Thymus (tissue), 11 donors: ENCODE results near the gene NEGR1. TPM values are rescaled to one million over a fixed set of nuclear protein-coding genes. Genes with fewer than 3 reads are reported as not detected.

ENCODE experiments used
- DNase-seq, 9 donors: peaks; one replicate each; pipeline ENCODE4 v3.0.0-alpha.2; 2013; ENCODE audit warnings: low spot score in 9 of 9, low read depth in 6 of 9, missing footprints in 1 of 9
- H3K27ac ChIP-seq, 2 donors: one replicate each; pipeline ENCODE4 v1.5.1; 2013; ENCODE audit warnings: control low read depth in 1 of 2, low read depth in 1 of 2, low read length in 1 of 2, mild to moderate bottlenecking in 1 of 2, moderate library complexity in 1 of 2
- H3K27me3 ChIP-seq, 2 donors: one replicate each; pipeline ENCODE4 v1.5.1; 2013; ENCODE audit warnings: low read length in 1 of 2; ENCODE audit not compliant: control insufficient read depth in 2 of 2, insufficient read depth in 1 of 2
- H3K36me3 ChIP-seq, 2 donors: one replicate each; pipeline ENCODE4 v1.5.1; 2013; ENCODE audit warnings: low read length in 1 of 2, mild to moderate bottlenecking in 1 of 2, moderate library complexity in 1 of 2; ENCODE audit not compliant: control insufficient read depth in 2 of 2, insufficient read depth in 2 of 2
- H3K4me1 ChIP-seq, 2 donors: one replicate each; pipeline ENCODE4 v1.5.1; 2013; ENCODE audit warnings: low read length in 2 of 2; ENCODE audit not compliant: control insufficient read depth in 2 of 2, insufficient read depth in 2 of 2
- H3K4me3 ChIP-seq, 2 donors: one replicate each; pipeline ENCODE4 v1.5.1; 2013; ENCODE audit warnings: low read length in 2 of 2, control low read depth in 1 of 2, mild to moderate bottlenecking in 1 of 2
- H3K9me3 ChIP-seq, 2 donors: one replicate each; pipeline ENCODE4 v1.5.1; 2013; ENCODE audit warnings: low read length in 1 of 2, mild to moderate bottlenecking in 1 of 2; ENCODE audit not compliant: control insufficient read depth in 2 of 2, insufficient read depth in 1 of 2
- WGBS: extraction: QIAGEN DNeasy Blood & Tissue Kit; methylation state at CpG from one replicate; pipeline ENCODE4 v1.1.7; 2013; 5-methylcytosine and 5-hydroxymethylcytosine counted together
- polyA plus RNA-seq: library from polyadenylated mRNA; stranded (reverse); fragments of 200-250 nt; gene quantifications from one replicate; pipeline ENCODE4 v1.2.3, GENCODE V29; 2013
- total RNA-seq: library from RNA; stranded (reverse); fragments of 120-200 nt; gene quantifications from one replicate; pipeline ENCODE4 v1.2.4, GENCODE V29; 2013
- donor health status: healthy.

NEGR1 gene
- total and polyA plus RNA-seq, 2 donors, result 2.8 to 3.3 TPM

DNA sequence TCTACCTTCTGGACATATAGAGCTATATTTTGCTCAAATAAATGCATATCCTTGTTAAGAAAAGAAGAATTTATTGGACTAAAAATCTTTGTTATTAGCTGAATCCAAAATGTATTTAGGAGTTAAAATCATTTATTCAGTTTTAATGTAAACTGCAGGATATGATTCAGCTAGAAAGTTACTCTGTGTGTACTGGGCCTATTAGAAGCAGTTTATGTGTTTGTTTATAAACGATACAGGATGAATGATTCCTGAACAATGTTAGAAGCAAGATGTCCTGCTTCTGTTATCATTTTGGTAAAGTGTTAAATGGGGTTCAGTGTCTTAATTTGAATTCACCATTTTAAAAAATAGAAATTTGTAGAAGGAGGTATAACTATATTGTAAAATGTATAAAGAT lies 652.3 kb downstream of the NEGR1 start:
- Histone ChIP-seq H3K27ac (no peak overlapping the region), H3K36me3 (no peaks in the 10 kb centered on the region), H3K4me3 (no peak overlapping the region), H3K4me1 (no peaks in the 10 kb centered on the region), H3K9me3 (no peaks in the 10 kb centered on the region), H3K27me3 (no peaks in the 10 kb centered on the region)
- 98% methylated on average over 1 of the region's 1 CpG for WGBS
- no peak for DNase-seq

DNA sequence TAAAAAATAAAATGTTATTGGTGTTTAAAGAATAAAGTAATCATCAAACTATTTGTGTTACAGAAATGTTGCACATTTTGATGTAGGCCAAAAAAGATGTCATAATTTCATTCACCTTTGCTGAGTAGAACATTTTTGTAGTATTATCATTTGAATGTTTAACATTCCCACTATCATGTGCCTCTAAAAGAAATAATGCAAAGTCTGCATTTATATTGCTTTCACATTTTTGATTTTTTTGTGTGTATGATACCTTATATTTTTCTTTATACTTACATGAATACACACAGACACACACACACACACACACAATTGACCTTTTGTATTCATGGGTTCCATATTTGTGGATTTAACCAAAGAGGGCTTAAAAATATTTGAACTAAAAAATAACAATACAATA lies 657.3 kb downstream of the NEGR1 start:
- Histone ChIP-seq H3K4me1 (no peaks in the 10 kb centered on the region), H3K27ac (no peak overlapping the region), H3K4me3 (no peak overlapping the region), H3K9me3 (no peaks in the 10 kb centered on the region), H3K36me3 (no peaks in the 10 kb centered on the region), H3K27me3 (no peaks in the 10 kb centered on the region)
- DNase-seq, result no peak

DNA sequence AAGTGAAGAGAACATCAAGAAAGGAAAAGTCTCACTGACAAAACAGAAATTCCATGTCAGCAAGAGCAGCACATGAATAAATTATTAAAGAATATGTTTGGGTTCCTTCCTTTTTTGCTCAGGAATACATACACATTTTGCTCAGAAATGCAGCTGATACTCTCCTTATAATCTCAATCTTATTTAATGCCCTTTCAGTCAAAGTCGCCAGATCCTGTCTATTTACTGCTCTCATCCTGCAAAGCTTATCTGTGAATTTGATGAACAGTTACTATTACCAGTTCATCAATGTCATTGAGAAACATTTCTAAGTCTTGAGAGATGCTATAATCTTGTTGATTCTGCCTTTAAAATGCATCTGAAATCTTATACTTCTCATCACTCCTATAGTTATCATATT lies 658.5 kb downstream of the NEGR1 start:
- no peaks in the 10 kb centered on the region for H3K9me3 ChIP-seq
- no peak overlapping the region for H3K27ac ChIP-seq
- no peaks in the 10 kb centered on the region for H3K27me3 ChIP-seq
- H3K4me1 ChIP-seq, result no peaks in the 10 kb centered on the region
- 97% methylated on average over 1 of the region's 1 CpG for WGBS
- no peak for DNase-seq
- no peaks in the 10 kb centered on the region for H3K36me3 ChIP-seq
- no peak overlapping the region for H3K4me3 ChIP-seq

DNA sequence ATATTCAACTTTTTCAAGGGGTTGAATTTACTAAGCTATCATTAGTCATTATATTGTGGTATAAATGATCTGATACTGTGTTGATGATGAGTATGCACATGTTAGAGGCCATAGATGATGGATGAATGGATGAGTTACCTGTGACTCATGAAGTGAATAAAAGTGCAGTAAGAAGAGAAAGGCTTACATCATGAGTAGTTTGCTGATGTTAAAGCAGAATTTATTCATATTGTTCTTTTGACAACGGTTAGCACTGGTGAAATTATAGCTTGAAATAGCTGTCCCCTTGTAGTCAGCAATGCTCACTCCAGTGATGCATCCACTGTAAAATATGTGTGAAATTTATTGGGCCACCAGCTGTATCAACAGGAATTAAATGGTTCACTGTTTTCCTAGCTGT lies 660.6 kb downstream of the NEGR1 start:
- H3K4me1 ChIP-seq, result no peaks in the 10 kb centered on the region
- WGBS, result 90% methylated on average over 1 of the region's 1 CpG
- no peak for DNase-seq
- H3K4me3 ChIP-seq, result no peak overlapping the region
- H3K27me3 ChIP-seq, result no peaks in the 10 kb centered on the region
- no peaks in the 10 kb centered on the region for H3K9me3 ChIP-seq
- no peaks in the 10 kb centered on the region for H3K36me3 ChIP-seq
- H3K27ac ChIP-seq, result no peak overlapping the region

DNA sequence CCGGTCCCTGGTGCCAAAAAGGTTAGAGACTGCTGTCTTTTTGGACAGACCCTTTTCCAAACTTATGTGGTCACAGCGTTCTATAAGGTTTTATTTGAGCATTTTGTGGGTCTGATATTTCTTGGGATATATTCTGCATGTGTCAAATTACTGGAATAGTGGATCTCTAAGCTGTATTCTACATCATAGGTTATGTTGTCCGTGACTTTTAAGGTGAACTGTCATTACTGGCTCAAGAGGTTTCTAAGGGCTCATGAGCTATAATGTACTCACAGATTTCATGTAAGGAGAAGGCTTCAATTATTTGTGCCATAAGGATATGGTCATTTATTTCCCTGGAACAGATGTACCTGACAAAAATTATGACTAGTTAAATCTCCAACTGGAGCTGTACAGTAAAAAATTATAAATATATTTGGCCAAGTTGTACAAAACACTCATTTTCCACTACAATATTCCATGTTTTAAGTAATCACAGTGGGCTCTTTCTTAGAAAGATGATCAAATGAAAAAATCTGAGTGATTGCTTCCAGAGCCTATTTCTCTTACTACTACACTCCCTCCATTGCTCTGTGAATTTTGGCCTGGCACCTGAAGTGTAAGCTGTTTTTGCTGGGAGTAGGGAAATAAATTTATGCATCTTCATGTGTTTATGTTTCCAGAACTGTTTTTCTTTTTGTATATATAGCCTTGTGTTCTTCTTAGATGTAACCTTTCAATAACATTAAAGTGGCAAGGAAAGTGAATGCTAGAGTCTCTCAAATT lies 663.4 kb downstream of the NEGR1 start:
- DNase-seq, result no peak
- Histone ChIP-seq H3K9me3 (no peaks in the 10 kb centered on the region), H3K27ac (no peak overlapping the region), H3K4me1 (no peaks in the 10 kb centered on the region), H3K36me3 (no peaks in the 10 kb centered on the region), H3K27me3 (no peaks in the 10 kb centered on the region), H3K4me3 (no peak overlapping the region)
- 94% methylated on average over 3 of the region's 3 CpGs for WGBS

DNA sequence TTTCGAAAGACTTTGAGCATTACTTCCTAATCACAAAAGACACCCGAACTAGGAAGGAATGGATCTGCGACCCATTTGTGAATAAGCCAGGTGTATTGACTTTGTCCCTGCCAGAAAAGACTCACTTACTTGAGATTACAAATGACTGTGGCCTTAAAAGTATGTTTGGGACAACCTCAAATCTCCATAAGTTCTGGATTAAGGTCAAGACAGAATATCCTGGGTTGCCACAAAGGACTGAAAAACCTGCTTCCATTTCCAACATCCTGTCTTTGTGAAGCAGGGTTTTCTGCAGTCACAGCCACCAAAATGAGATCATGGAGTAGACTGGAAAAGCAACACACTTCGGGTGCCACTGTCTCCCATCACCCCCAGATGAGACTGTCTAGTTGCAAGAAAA lies 664.1 kb downstream of the NEGR1 start:
- WGBS, result 96% methylated on average over 4 of the region's 4 CpGs
- H3K27ac ChIP-seq, result no peak overlapping the region
- H3K4me1 ChIP-seq, result no peaks in the 10 kb centered on the region
- no peaks in the 10 kb centered on the region for H3K36me3 ChIP-seq
- DNase-seq, result no peak
- no peaks in the 10 kb centered on the region for H3K27me3 ChIP-seq
- no peaks in the 10 kb centered on the region for H3K9me3 ChIP-seq
- H3K4me3 ChIP-seq, result no peak overlapping the region

DNA sequence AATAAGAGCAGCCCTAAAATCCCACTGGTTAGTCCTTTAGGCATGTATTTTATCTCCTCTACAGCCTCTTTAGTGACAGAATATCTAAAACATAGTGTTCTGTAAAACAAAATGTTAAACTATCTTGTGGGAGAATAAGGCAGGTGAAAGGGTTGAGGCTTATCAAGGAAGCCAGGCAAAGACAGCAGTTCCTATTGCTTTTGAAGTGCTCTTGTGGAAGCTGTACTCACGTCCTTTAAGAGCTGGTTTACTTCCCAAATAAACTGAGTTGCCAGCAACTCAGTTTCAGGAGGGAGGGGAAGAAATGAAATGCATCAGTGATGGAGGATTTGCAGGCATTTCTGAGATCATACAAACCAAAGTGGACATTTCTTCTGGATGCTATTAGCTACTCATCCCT lies 671.9 kb downstream of the NEGR1 start:
- Histone ChIP-seq H3K4me1 (peaks cover 0 to 6% of the 10 kb centered on the region in 2 donors), H3K27me3 (no peaks in the 10 kb centered on the region), H3K36me3 (no peaks in the 10 kb centered on the region), H3K4me3 (no peak overlapping the region), H3K9me3 (peaks cover 0 to 2% of the 10 kb centered on the region in 2 donors), H3K27ac (no peak overlapping the region)
- no peak for DNase-seq
- 63% methylated on average over 1 of the region's 1 CpG for WGBS

DNA sequence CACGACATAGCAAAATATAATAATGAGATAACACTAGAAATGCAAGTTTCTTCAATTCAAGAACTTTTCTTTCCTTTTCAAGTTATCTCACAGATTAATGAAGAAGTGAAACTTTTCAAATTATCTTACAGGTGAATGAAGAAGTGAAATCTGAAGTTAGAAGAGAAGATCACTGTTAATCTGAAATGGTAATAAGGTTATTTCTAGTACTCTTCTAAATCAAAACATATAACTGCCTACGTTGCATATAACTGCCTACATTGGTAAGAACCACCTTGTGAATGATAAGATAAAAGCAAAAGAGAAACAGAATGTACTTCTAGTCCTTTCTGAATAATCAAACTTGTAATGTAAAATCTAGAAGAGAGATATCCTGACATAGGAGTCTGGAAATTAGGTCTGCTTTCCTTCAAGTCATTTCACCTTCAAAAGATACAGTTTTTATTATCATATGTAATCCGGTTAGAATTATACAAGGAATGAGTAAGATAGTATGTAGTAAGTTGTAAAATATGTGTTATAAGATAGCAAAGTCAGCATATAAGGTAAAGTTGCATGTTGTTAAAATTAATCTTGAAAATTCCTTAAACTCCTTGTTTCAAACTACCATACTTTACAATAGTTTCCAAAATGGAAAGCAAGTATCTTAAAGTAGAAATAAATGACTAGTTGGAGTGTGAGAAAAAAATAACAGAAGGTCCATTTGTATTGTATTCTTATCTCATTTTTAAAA lies 679.1 kb downstream of the NEGR1 start:
- Histone ChIP-seq H3K4me3 (no peak overlapping the region), H3K36me3 (no peaks in the 10 kb centered on the region), H3K27ac (no peak overlapping the region), H3K27me3 (no peaks in the 10 kb centered on the region), H3K9me3 (peaks cover 0 to 2% of the 10 kb centered on the region in 2 donors), H3K4me1 (no peaks in the 10 kb centered on the region)
- DNase-seq, result no peak
- 97% methylated on average over 3 of the region's 3 CpGs for WGBS

DNA sequence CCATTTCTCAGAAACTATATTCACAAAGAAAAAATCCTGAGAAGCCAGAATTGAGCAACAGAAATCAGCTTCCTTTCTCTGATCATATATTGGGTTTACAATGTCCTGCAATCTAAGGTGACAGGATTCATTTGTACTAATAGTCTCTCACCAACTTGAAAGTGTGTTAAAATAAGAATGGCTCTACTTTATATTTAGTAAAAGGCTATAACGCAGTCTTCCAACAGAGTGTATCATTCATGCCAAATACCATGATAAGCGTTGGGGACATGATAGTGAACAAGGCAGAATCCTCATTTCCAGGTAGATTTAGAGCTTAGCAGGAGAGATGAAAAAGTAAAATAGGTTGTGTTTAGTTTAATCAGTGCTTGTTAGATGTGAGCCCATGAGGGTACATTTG lies 682.3 kb downstream of the NEGR1 start:
- H3K27ac ChIP-seq, result no peak overlapping the region
- H3K4me1 ChIP-seq, result no peaks in the 10 kb centered on the region
- WGBS, result 100% methylated on average over 2 of the region's 2 CpGs
- no peaks in the 10 kb centered on the region for H3K36me3 ChIP-seq
- no peak overlapping the region for H3K4me3 ChIP-seq
- no peaks in the 10 kb centered on the region for H3K27me3 ChIP-seq
- no peaks in the 10 kb centered on the region for H3K9me3 ChIP-seq
- DNase-seq, result no peak
